CD1c-positive myeloid dendritic cell (primary cell): ENCODE results near the gene COX5B.
"Not testable (repeated sequence)": the region's sequence is repeated elsewhere in the genome, so short reads cannot be mapped to it uniquely, and the experiment has no call there.

Source experiments
- DNase-seq: peaks from one replicate; pipeline ENCODE4 v3.0.0-alpha.2; 2016; ENCODE audit errors: extremely low spot score

The COX5B gene

DNA sequence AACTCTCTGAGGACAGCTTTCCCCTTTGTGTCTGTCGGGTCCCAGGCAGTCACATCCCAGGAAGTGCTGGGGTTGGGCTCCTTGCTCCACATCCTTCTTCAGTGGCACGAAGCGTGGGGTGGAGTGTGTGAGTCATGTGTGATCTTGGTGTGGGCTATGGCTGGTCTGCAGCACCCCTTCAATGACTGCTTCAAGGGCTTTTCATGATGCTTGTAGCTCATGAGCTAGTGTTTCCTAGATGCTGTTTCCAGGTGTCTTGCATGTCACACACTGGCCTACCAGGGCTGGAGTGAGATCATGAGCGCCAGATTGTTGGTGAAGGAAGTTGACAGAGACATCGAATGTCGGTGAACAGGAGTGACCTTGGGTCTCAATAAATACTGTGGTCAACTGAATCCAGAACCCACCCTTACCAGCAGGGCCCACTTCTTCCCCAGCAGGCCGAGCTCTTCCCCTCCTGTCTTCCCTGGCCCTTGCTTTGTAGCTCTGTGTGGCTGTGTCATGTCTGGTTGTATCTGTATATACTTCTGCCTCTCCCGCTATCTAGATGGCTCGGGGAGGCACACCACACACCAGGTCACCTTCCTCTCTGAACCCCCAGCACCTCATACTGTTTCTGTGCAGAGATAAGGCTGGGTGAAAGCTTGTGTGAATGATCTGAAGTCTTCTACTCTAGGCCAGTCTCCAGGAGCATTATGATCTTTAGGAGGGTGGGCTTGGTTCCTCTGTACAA lies 27.5 kb downstream of the COX5B start:
- DNase-seq = peak; percentile 68

DNA sequence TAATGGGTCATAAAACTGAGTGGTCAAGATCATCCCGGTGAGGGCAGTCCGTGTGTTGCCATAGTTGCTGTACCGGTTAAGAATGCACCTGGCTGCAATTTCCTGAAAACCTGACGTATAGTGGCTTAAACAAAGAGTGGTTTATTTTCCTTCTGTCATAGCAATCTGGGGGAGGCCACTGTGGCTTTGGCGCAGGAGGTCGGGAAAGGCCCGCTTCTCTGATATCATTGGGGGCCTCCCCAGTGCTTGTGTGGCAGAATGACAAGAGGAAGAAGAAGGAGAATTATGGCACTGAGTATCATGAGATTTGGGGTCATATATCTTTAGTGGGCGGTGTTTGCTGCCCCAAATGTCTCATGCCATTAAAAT lies 28.0 kb downstream of the COX5B start:
- peak; percentile 11 for DNase-seq

GRCh38 chr2:97675430-97676113 lies 29.7 kb downstream of the COX5B start:
- no peak for DNase-seq

- DNase-seq = no peak
Measured at GRCh38 chr2:97676620-97677019, 30.8 kb downstream of the COX5B start.

- DNase-seq = no peak
Measured at GRCh38 chr2:97677480-97677879, 31.6 kb downstream of the COX5B start.

GRCh38 chr2:97678298-97678697 lies 32.4 kb downstream of the COX5B start:
- no peak for DNase-seq

GRCh38 chr2:97687235-97687634 lies 41.4 kb downstream of the COX5B start:
- DNase-seq = not testable (repeated sequence)

DNA sequence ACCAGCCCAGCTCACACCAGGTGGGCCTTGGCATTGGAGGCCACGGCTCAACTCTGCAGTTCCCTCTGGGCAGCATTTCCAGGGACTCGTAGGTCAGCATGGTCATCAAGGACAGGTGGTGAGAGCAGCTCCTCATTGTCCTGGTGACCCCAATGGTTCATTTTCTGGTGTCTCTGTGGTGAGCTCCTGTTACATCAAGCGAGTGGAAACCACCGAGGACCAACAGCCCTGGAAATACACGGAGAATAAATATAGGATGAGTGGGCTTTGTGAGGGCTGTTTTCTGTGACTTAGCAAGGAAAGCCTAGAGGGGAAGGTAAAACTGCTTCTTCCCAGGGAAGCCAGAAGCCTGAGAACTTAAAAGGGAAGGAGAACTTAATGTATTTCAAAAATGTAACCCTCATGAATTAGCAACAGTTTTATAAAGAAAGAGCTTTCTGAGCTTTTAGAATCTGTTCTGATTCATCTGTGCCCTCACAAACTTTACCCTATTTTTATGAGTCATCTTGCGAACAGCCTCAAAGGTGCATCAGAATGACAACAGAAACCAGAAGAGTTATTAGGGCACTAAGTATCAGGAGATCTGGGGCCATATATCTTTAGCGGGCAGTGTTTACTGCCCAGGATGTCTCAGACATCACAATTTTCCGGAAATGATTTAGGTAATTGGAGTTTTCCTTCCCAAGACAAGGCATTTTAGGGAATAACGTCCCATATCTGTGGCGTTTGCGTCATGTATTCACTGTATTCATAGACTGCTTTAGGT lies 42.4 kb downstream of the COX5B start:
- no peak for DNase-seq

DNA sequence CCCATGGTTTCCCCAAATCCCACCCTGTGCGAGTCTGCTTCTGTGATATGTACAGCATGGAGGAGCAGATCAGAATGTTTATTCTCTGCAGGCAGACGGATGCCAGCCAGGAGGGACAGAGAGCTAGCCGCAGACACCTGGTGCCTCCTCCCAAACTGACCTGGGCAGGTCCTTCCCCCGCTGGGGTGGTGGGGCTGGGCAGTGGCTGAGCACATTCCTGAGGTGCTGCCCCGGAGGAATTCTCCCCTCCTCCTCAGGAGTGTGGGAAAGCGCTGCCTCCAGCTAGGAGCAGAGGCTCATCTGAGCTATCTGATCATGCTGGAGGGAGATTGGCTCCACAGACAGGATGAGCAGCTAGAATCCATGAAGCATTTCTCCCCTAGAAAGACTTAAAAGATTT lies 45.3 kb downstream of the COX5B start:
- no peak for DNase-seq

DNA sequence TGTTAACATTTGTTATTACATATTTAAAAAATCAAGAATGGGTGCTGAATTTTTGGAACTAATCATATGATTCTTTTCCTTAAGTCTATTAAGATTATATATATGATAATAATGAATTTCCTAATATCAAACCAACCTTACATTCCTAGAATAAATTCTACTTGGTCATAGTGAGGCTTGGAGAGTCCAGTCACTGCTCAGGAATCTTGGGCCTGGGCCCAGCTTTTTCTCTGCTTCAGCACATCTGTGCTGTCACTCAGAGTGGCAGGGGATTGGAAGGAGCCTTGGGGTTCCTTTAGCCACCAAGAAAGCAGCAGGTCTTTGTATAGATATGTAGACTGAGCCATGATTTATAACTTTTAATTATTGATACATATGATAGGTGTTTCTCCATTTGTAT lies 47.6 kb downstream of the COX5B start:
- DNase-seq = no peak

DNA sequence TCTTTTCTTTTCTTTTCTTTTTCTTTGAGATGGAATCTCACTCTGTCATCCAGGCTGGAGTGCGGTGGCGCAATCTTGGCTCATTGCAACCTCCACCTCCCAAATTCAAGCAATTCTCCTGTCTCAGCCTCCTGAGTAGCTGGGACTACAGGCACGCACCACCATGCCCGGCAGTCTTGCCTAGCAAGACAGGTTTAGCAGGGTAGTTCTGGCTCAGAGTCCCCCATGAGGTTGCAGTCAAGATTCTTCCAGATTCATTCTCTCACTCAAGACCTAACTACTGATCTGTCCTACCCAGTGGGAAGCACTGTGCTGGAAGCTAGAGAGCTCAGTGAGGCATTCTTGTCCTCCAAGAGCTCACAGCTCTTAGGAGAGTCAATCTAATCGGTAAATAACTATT lies 49.9 kb downstream of the COX5B start:
- DNase-seq = no peak

GRCh38 chr2:97697252-97698235 lies 51.7 kb downstream of the COX5B start:
- DNase-seq = peak; percentile 95
